ENCODE data around the gene SHD.

- no peak for TF ChIP-seq CTCF (IDR thresholded peaks at IDR 0.05; ENCODE audit: low read length)
- TF ChIP-seq EZH2 (IDR thresholded peaks at IDR 0.05; ENCODE audit: borderline replicate concordance, low read length), result no peak
These were observed 1.1 kb upstream of the SHD start for GRCh38 chr19:4278010-4278409.
